Measurements from ENCODE around the gene NCOA7. TPM values are rescaled to one million over a fixed set of nuclear protein-coding genes. Genes with fewer than 3 reads are reported as not detected.

The NCOA7 gene
- total and polyA plus RNA-seq, 9 of the 15 experiments (the other 6 are each of a cell fraction or from before 2014, with no cell fraction given): 5.8 to 14.6 (median 9.3) TPM

GRCh38 chr6:125954735-125955339, 164.1 kb downstream of the NCOA7 start (continued):
- peak; percentile 48; the same call in 1 of the 2 replicates for TF ChIP-seq MECOM (CRISPR knock-in tag; IDR thresholded peaks at IDR 0.05)
- TF ChIP-seq, protein P1, sequence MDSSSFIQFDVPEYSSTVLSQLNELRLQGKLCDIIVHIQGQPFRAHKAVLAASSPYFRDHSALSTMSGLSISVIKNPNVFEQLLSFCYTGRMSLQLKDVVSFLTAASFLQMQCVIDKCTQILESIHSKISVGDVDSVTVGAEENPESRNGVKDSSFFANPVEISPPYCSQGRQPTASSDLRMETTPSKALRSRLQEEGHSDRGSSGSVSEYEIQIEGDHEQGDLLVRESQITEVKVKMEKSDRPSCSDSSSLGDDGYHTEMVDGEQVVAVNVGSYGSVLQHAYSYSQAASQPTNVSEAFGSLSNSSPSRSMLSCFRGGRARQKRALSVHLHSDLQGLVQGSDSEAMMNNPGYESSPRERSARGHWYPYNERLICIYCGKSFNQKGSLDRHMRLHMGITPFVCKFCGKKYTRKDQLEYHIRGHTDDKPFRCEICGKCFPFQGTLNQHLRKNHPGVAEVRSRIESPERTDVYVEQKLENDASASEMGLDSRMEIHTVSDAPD (CRISPR knock-in tag; IDR thresholded peaks at IDR 0.05): no peak
- TF ChIP-seq ATF2 (CRISPR knock-in tag; IDR thresholded peaks at IDR 0.05): no peak
- 0 out of 2 replicates have a peak, but pooled peaks have one; percentile 31 for TF ChIP-seq MTA1 (IDR thresholded peaks at IDR 0.05; ENCODE audit: borderline replicate concordance)
- TF ChIP-seq STAT5A (IDR thresholded peaks at IDR 0.05; ENCODE audit: borderline replicate concordance, low read length): peak; percentile 14; the same call in 1 of the 2 replicates
- peak; percentile 44; the same call in 1 of the 2 replicates for TF ChIP-seq PML (IDR thresholded peaks at IDR 0.05; ENCODE audit: low read length)
- TF ChIP-seq FOXM1 (IDR thresholded peaks at IDR 0.05; ENCODE audit: low read depth): peak; percentile 64
- no peak for TF ChIP-seq FOXM1 (CRISPR knock-in tag; IDR thresholded peaks at IDR 0.05; ENCODE audit: low read depth)
- TF ChIP-seq MYBL2 (IDR thresholded peaks at IDR 0.05; ENCODE audit: low read depth): peak; percentile 30; the same call in 1 of the 2 replicates
- no peak for TF ChIP-seq MYBL2 (CRISPR knock-in tag; IDR thresholded peaks at IDR 0.05; ENCODE audit: borderline replicate concordance)
- TF ChIP-seq, protein P2, sequence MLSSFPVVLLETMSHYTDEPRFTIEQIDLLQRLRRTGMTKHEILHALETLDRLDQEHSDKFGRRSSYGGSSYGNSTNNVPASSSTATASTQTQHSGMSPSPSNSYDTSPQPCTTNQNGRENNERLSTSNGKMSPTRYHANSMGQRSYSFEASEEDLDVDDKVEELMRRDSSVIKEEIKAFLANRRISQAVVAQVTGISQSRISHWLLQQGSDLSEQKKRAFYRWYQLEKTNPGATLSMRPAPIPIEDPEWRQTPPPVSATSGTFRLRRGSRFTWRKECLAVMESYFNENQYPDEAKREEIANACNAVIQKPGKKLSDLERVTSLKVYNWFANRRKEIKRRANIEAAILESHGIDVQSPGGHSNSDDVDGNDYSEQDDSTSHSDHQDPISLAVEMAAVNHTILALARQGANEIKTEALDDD (IDR thresholded peaks at IDR 0.05): peak; percentile 61
- 0 out of 2 replicates have a peak, but pooled peaks have one; percentile 32 for TF ChIP-seq HDAC2 (IDR thresholded peaks at IDR 0.05)
- peak; percentile 76; the same call in 1 of the 2 replicates for TF ChIP-seq EP300 (IDR thresholded peaks at IDR 0.05; ENCODE audit: low read length)
